HG03521 (cell line): ENCODE results near the gene RNU1-3.
"Not testable (repeated sequence)": the region's sequence is repeated elsewhere in the genome, so short reads cannot be mapped to it uniquely, and the experiment has no call there.

ENCODE experiments used
- ATAC-seq: cut with Tn5 transposase; IDR thresholded peaks from one replicate; pipeline ENCODE4 v1.9.1; 2021; ENCODE audit warnings: mild to moderate bottlenecking, moderate library complexity; ENCODE audit not compliant: unreplicated experiment

The RNU1-3 gene

GRCh38 chr1:16666502-16667413 lies at the start of gene RNU1-3:
Gene RNU1-3 (minus strand): TSS chr1:16666948.
- peak; percentile 97 for ATAC-seq

- not testable (repeated sequence) for ATAC-seq
Measured at GRCh38 chr1:16713480-16713879, 46.7 kb upstream of the RNU1-3 start.

GRCh38 chr1:16712984-16713383 lies 46.2 kb upstream of the RNU1-3 start:
- ATAC-seq, result not testable (repeated sequence)

GRCh38 chr1:16712582-16712981 lies 45.8 kb upstream of the RNU1-3 start:
- ATAC-seq, result not testable (repeated sequence)

- not testable (repeated sequence) for ATAC-seq
Measured at GRCh38 chr1:16712131-16712530, 45.4 kb upstream of the RNU1-3 start.

- ATAC-seq, result not testable (repeated sequence)
Measured at GRCh38 chr1:16710618-16711017, 43.9 kb upstream of the RNU1-3 start.

- ATAC-seq, result peak; percentile 44
Measured at GRCh38 chr1:16709659-16710087, 42.9 kb upstream of the RNU1-3 start.

- not testable (repeated sequence) for ATAC-seq
Measured at GRCh38 chr1:16708704-16709103, 42.0 kb upstream of the RNU1-3 start.

- ATAC-seq, result not testable (repeated sequence)
Measured at GRCh38 chr1:16707130-16708093, 40.7 kb upstream of the RNU1-3 start.

- ATAC-seq, result not testable (repeated sequence)
Measured at GRCh38 chr1:16706302-16706701, 39.6 kb upstream of the RNU1-3 start.

- ATAC-seq, result not testable (repeated sequence)
Measured at GRCh38 chr1:16704502-16705100, 37.9 kb upstream of the RNU1-3 start.

- ATAC-seq, result not testable (repeated sequence)
Measured at GRCh38 chr1:16704076-16704475, 37.3 kb upstream of the RNU1-3 start.

- ATAC-seq, result not testable (repeated sequence)
Measured at GRCh38 chr1:16703602-16704001, 36.9 kb upstream of the RNU1-3 start.

- not testable (repeated sequence) for ATAC-seq
Measured at GRCh38 chr1:16703141-16703540, 36.4 kb upstream of the RNU1-3 start.

GRCh38 chr1:16702280-16702679 lies 35.5 kb upstream of the RNU1-3 start:
- ATAC-seq, result not testable (repeated sequence)

GRCh38 chr1:16701189-16701588 lies 34.4 kb upstream of the RNU1-3 start:
- not testable (repeated sequence) for ATAC-seq

GRCh38 chr1:16700138-16700895 lies 33.6 kb upstream of the RNU1-3 start:
- ATAC-seq, result not testable (repeated sequence)

- ATAC-seq, result not testable (repeated sequence)
Measured at GRCh38 chr1:16699440-16699839, 32.7 kb upstream of the RNU1-3 start.

- not testable (repeated sequence) for ATAC-seq
Measured at GRCh38 chr1:16697152-16697551, 30.4 kb upstream of the RNU1-3 start.
